K562 (cell line): ENCODE results near the gene PLCB3. TPM values are rescaled to one million over a fixed set of nuclear protein-coding genes. Genes with fewer than 3 reads are reported as not detected.

ENCODE experiments used
- ATAC-seq: fragments of 200-7000 bp; cut with Tn5 transposase; 3 replicates; pipeline ENCODE4 v1.9.1; 2020; ENCODE audit warnings: moderate library complexity
- BruUV-seq: library from RNA; stranded (reverse); fragments of 400-500 nt; replicated peaks from 2 replicates; lab custom pipeline; 2021; lab: Mats Ljungman, UMichigan
- CTCF ChIA-PET: fragments of 300-600 bp; formaldehyde crosslinking; extraction: SDS; loops from one replicate; lab custom pipeline; 2021; ENCODE audit warnings: low intra/inter-chr PET ratio; lab: Yijun Ruan, JAX
- POLR2A ChIA-PET: fragments of 300-600, 350-650 bp; sonication (Branson Sonifier 250); formaldehyde crosslinking; extraction: SDS; loops from one replicate; lab custom pipeline; 2021; ENCODE audit warnings: antibody characterized with exemption, inconsistent platforms; lab: Yijun Ruan, JAX
- DNase-seq, 4 experiments: peaks; one replicate each; pipeline versions ENCODE4 v3.0.0 to v3.0.0-alpha.2; 2011 to 2018; ENCODE audit warnings: low spot score in 3 of 4, mixed read lengths in 3 of 4; ENCODE audit errors: extremely low read depth in 1 of 4
- FAIRE-seq: peaks from 2 replicates; lab custom pipeline; 2011; peaks lifted over from hg19 to GRCh38; lab: Jason Lieb, UNC
- H2AFZ ChIP-seq: 2 replicates; pipeline ENCODE4 v1.6.0; 2011; ENCODE audit warnings: low read depth, low read length, control low read depth, inconsistent platforms
- H3K27ac ChIP-seq: fragments of 200-600 bp; 3 replicates; pipeline ENCODE4 v1.8.0; 2011; ENCODE audit warnings: low read depth, mild to moderate bottlenecking, control low read depth, inconsistent platforms, low read length, moderate library complexity, mixed read lengths; ENCODE audit errors: extremely low read depth
- H3K27me3 ChIP-seq, 2 experiments: fragments of 300-600 bp in 1 of 2; 2 replicates in 1 of 2; 3 replicates in 1 of 2; pipeline versions ENCODE4 v1.6.0 to v1.8.0; 2011; ENCODE audit warnings: inconsistent platforms in 2 of 2, low read length in 2 of 2, mild to moderate bottlenecking in 1 of 2, mixed read lengths in 1 of 2, moderate library complexity in 1 of 2; ENCODE audit not compliant: control insufficient read depth in 2 of 2, insufficient read depth in 2 of 2
- H3K36me3 ChIP-seq: fragments of 300-600 bp; 3 replicates; pipeline ENCODE4 v1.8.0; 2011; ENCODE audit warnings: mild to moderate bottlenecking, low read length, inconsistent platforms; ENCODE audit not compliant: control insufficient read depth, insufficient read depth
- H3K4me1 ChIP-seq, 2 experiments: fragments of 200-600 bp in 1 of 2; replicated peaks in 1 of 2; 2 replicates in 1 of 2; 3 replicates in 1 of 2; pipeline versions ENCODE4 v1.5.1 to v1.8.0; 2011; ENCODE audit warnings: inconsistent platforms in 2 of 2, low read length in 2 of 2, mild to moderate bottlenecking in 1 of 2, mixed read lengths in 1 of 2, moderate library complexity in 1 of 2; ENCODE audit not compliant: control insufficient read depth in 2 of 2, insufficient read depth in 2 of 2
- H3K4me2 ChIP-seq: 2 replicates; pipeline ENCODE4 v1.6.1; 2011; ENCODE audit warnings: low read length, control low read depth, inconsistent platforms, mixed read lengths; ENCODE audit not compliant: insufficient read depth
- H3K4me3 ChIP-seq: fragments of 200-600 bp; sonication (generic), shearing (Covaris generic); 2 replicates; pipeline ENCODE4 v1.5.1; 2016; ENCODE audit warnings: control low read depth, inconsistent platforms
- H3K79me2 ChIP-seq: fragments of 200-600 bp; 3 replicates; pipeline ENCODE4 v1.8.0; 2011; ENCODE audit warnings: low read length, inconsistent platforms; ENCODE audit not compliant: control insufficient read depth, insufficient read depth
- H3K9ac ChIP-seq, 2 experiments: 2 replicates each; pipeline versions ENCODE4 v1.6.0 to v1.6.1; 2011; ENCODE audit warnings: low read depth in 2 of 2, low read length in 2 of 2, control low read depth in 1 of 2, inconsistent platforms in 1 of 2, mild to moderate bottlenecking in 1 of 2, mixed read lengths in 1 of 2; ENCODE audit not compliant: insufficient read depth in 1 of 2
- H3K9me1 ChIP-seq: one replicate; pipeline ENCODE4 v1.6.0; 2011; ENCODE audit warnings: inconsistent platforms, mild to moderate bottlenecking, low read length, moderate library complexity; ENCODE audit not compliant: control insufficient read depth, insufficient read depth
- H3K9me3 ChIP-seq: replicated peaks from 2 replicates; pipeline ENCODE4 v1.5.1; 2011; ENCODE audit warnings: low read depth, low read length, inconsistent platforms; ENCODE audit not compliant: control insufficient read depth, insufficient read depth
- H4K20me1 ChIP-seq: replicated peaks from 2 replicates; pipeline ENCODE4 v1.6.1; 2011; ENCODE audit warnings: low read length, inconsistent platforms, mixed read lengths; ENCODE audit not compliant: control insufficient read depth, insufficient read depth
- CBX5 ChIP-seq: IDR thresholded peaks from 2 replicates; pipeline ENCODE4 v1.6.1; 2014; ENCODE audit warnings: low read depth, borderline replicate concordance
- HNRNPL ChIP-seq: fragments of 200-400 bp; formaldehyde crosslinking; IDR thresholded peaks from 2 replicates; pipeline ENCODE4 v1.6.1; 2017; ENCODE audit warnings: low read depth, mild to moderate bottlenecking, low read length
- SMARCE1 ChIP-seq: fragments of 450-650 bp; IDR thresholded peaks from 2 replicates; pipeline ENCODE4 v1.7.1; 2016; ENCODE audit warnings: mild to moderate bottlenecking
- SREBF1 ChIP-seq: fragments of 150-350 bp; IDR thresholded peaks from 2 replicates; pipeline ENCODE4 v1.6.1; 2014; ENCODE audit warnings: antibody characterized with exemption, low read depth, low read length, borderline replicate concordance
- ZNF740 ChIP-seq, 3 experiments: fragments of 200-800 bp in 1 of 3; sonication (Bioruptor generic) in 1 of 3; sonication (generic) in 1 of 3; formaldehyde crosslinking in 1 of 3; IDR thresholded peaks; 2 replicates each; pipeline versions ENCODE4 v1.6.1 to v1.8.0; 2016 to 2022; ENCODE audit warnings: mild to moderate bottlenecking in 2 of 3, missing compliant biosample characterization in 2 of 3, missing genetic modification characterization in 2 of 3, missing genetic modification reagents in 1 of 3
- WGBS: fragments of 100-300 bp; shearing (Covaris generic); methylation state at CpG from one replicate; pipeline ENCODE4 v1.1.6; 2016; ENCODE audit warnings: low coverage, mixed read lengths; ENCODE audit not compliant: insufficient coverage; ENCODE audit errors: missing lambda C conversion rate; 5-methylcytosine and 5-hydroxymethylcytosine counted together
- in situ Hi-C: fragments of 300-500 bp; cut with MboI; formaldehyde crosslinking; loops from 4 replicates; pipeline ENCODE4 v1.15.0; 2018; ENCODE audit warnings: inconsistent platforms, mixed read lengths
- intact Hi-C: fragments of 100-400 bp; cut with micrococcal nuclease; formaldehyde crosslinking; loops from 2 replicates; pipeline ENCODE4 v1.14.2; 2022
- polyA plus RNA-seq, 8 experiments: library from polyadenylated mRNA; depleted of rRNA in 4 of 8; stranded (reverse) in 5 of 8; unstranded in 3 of 8; fragments of >200 nt; fragmentation: Nextera tagmentation in 2 of 8; fragmentation: Illumina TruSeq in 1 of 8; extraction: Ambion mirVana in 2 of 8; extraction: Trizol in 1 of 8; gene quantifications; 2 replicates each; pipeline versions ENCODE4 v1.2.1 to v1.2.3, GENCODE V29; 2011 to 2014; ENCODE audit warnings: inconsistent platforms in 1 of 8, missing spikeins in 1 of 8
- total RNA-seq, 7 experiments: library from RNA; depleted of rRNA in 6 of 7; stranded (reverse); fragments of >200 nt in 6 of 7; fragmentation: Illumina TruSeq in 2 of 7; extraction: Trizol in 2 of 7; gene quantifications; 2 replicates each; pipeline versions ENCODE4 v1.2.1 to v1.2.3, GENCODE V29; 2011 to 2021; ENCODE audit warnings: low replicate concordance in 1 of 7

The PLCB3 gene
- total and polyA plus RNA-seq, 9 of the 15 experiments (the other 6 are each of a cell fraction or from before 2014, with no cell fraction given) = 0.31 to 44.8 (median 14.6) TPM

- WGBS = 18% methylated on average over 36 of the region's 96 CpGs
- TF ChIP-seq HNRNPL (0 out of 2 replicates have a peak, but pooled peaks have one; percentile 19), ZNF740 (CRISPR knock-in tag; IDR thresholded peaks at IDR 0.05) (no peak), ZNF740 (tag; IDR thresholded peaks at IDR 0.05) (no peak), SREBF1 (no peak), SMARCE1 (no peak), CBX5 (no peak)
- intact Hi-C loops (no loop called here), in situ Hi-C loops (no loop called here)
- no peaks in the 10 kb centered on the region for H4K20me1 ChIP-seq
- no peak overlapping the region for H3K4me3 ChIP-seq
- no peak overlapping the region for H2AFZ ChIP-seq
- FAIRE-seq = no peak
- H3K27me3 ChIP-seq = peaks cover 33 to 50% of the 10 kb centered on the region in 2 experiments; a peak in 4 of 5 replicates
- H3K79me2 ChIP-seq = no peaks in the 10 kb centered on the region
- no TSS peak for BruUV-seq
- ChIA-PET POLR2A (interaction anchor here (0.6 kb wide), 1 partner anchor 142 kb away, joined by 4 read pairs; no protein-coding TSS in a partner anchor), CTCF (no interaction called here)
- H3K4me2 ChIP-seq = no peak overlapping the region
- H3K36me3 ChIP-seq = no peaks in the 10 kb centered on the region
- peaks cover 0 to 40% of the 10 kb centered on the region in 2 experiments; a peak in 2 of 5 replicates for H3K4me1 ChIP-seq
- peak overlapping the region in 1 of 2 experiments; percentile 26; a peak in 1 of 4 replicates for H3K9ac ChIP-seq
- H3K27ac ChIP-seq = no peak overlapping the region
- no peaks in the 10 kb centered on the region for H3K9me3 ChIP-seq
- no peak for DNase-seq
- ATAC-seq = no peak
- no peaks in the 10 kb centered on the region for H3K9me1 ChIP-seq
Measured at GRCh38 chr11:64291752-64292459, 40.6 kb downstream of the PLCB3 start.
